Putamen (tissue), 1 donor: ENCODE data around the gene SRGAP2C.
"Not testable (repeated sequence)": the region's sequence is repeated elsewhere in the genome, so short reads cannot be mapped to it uniquely, and the experiment has no call there.

ENCODE experiments used
- DNase-seq: peaks from one replicate; pipeline ENCODE4 v3.0.0-alpha.2; 2016; ENCODE audit warnings: low spot score

The SRGAP2C gene

GRCh38 chr1:121385162-121385561 is 200.4 kb downstream of the SRGAP2C start:
- DNase-seq: not testable (repeated sequence)

GRCh38 chr1:121385563-121386288 is 201.0 kb downstream of the SRGAP2C start:
- DNase-seq: not testable (repeated sequence)

- DNase-seq: not testable (repeated sequence)
Measured at GRCh38 chr1:121386319-121386948, 201.7 kb downstream of the SRGAP2C start.

GRCh38 chr1:121389895-121390560 is 205.3 kb downstream of the SRGAP2C start:
- not testable (repeated sequence) for DNase-seq

- DNase-seq: not testable (repeated sequence)
Measured at GRCh38 chr1:121392130-121392529, 207.4 kb downstream of the SRGAP2C start.

- DNase-seq: not testable (repeated sequence)
Measured at GRCh38 chr1:121395718-121396201, 211.0 kb downstream of the SRGAP2C start.

GRCh38 chr1:121396335-121397081 is 211.7 kb downstream of the SRGAP2C start:
- not testable (repeated sequence) for DNase-seq

GRCh38 chr1:121397101-121397500 is 212.3 kb downstream of the SRGAP2C start:
- DNase-seq: not testable (repeated sequence)

- DNase-seq: not testable (repeated sequence)
Measured at GRCh38 chr1:121399193-121399592, 214.4 kb downstream of the SRGAP2C start.

GRCh38 chr1:121400108-121400507 is 215.3 kb downstream of the SRGAP2C start:
- not testable (repeated sequence) for DNase-seq

- not testable (repeated sequence) for DNase-seq
Measured at GRCh38 chr1:121400541-121401310, 216.0 kb downstream of the SRGAP2C start.

- DNase-seq: not testable (repeated sequence)
Measured at GRCh38 chr1:121401375-121401955, 216.7 kb downstream of the SRGAP2C start.

GRCh38 chr1:121403254-121403653 is 218.5 kb downstream of the SRGAP2C start:
- DNase-seq: not testable (repeated sequence)

GRCh38 chr1:121408354-121408753 is 223.6 kb downstream of the SRGAP2C start:
- DNase-seq: no peak

GRCh38 chr1:121413821-121414220 is 229.0 kb downstream of the SRGAP2C start:
- no peak for DNase-seq

- no peak for DNase-seq
Measured at GRCh38 chr1:121414905-121415304, 230.1 kb downstream of the SRGAP2C start.

- DNase-seq: no peak
Measured at GRCh38 chr1:121417325-121417923, 232.6 kb downstream of the SRGAP2C start.

GRCh38 chr1:121418369-121419049 is 233.7 kb downstream of the SRGAP2C start:
- DNase-seq: no peak

- not testable (repeated sequence) for DNase-seq
Measured at GRCh38 chr1:121419050-121419615, 234.4 kb downstream of the SRGAP2C start.
